GM20431 (cell line): Measurements from ENCODE around the gene MAGI1.

ENCODE experiments used
- in situ Hi-C: fragments of 300-500 bp; cut with MseI, MboI; formaldehyde crosslinking; loops from one replicate; pipeline ENCODE4 v1.15.0; 2020; ENCODE audit warnings: low sequenced_read_pairs; ENCODE audit not compliant: unreplicated experiment

MAGI1 gene

DNA sequence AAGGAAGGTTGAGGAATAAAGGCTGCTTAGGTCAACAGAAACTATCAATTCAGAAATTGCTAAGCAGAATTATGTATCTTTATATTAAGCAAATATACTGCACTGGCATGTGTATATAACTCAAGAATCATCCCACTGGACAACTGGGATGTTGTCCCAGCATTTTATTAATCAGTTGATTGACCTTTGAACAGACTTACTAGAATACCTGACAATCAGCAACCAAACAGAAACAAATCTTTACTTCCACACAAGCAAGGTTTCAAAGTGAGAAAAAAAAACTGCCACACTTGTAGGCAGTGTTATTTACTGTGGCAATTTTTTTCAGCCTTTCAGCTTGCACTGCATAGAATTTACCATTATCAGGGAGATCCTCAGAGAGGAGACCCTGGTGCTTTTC lies 218.8 kb downstream of the MAGI1 start:
- in situ Hi-C loops, result no loop called here

DNA sequence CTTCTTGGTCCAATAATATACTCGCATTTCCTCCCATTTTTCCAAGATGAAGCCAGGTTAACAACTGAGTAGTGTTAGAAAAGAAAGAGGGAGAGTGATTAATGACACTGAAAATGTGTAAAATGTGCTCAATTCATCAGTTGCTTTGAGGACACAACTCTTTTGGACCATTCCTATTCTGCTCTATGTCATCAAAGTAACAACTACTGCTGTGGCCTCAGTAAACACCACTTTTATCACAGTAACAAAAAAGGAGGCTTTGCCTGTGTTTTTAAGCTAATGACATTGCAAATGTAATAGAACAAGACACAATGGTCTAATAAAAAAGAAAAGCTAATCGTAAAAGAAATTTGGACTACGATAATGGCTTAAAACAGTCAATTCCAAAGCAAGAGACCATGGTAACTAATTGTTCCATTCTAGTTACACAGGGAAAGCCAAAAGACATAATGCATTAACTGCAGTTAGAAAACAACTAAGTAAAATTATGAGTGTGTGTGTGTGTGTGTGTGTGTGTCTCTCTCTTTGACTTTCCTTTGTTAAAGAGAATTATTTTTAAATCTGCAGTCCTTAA lies 221.1 kb downstream of the MAGI1 start:
- in situ Hi-C loops, result no loop called here

DNA sequence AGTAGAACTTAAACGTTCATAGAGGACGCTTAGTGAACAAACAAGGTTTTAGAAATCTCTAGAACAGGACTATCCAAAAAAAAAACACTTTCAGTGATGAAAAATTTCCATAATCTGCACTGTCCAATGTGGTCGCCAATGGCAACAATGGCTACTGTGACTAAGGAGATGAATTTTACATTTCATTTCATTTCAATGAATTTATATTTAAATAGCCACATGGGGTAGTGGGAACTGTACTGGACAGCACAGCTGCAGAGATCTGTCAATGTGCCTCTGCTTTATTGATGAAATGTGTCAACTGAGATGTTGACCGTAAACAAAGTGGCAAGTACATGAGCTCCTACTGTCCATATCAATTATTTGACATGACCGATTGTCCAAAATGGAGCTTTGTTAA lies 222.5 kb downstream of the MAGI1 start:
- in situ Hi-C loops, result no loop called here

DNA sequence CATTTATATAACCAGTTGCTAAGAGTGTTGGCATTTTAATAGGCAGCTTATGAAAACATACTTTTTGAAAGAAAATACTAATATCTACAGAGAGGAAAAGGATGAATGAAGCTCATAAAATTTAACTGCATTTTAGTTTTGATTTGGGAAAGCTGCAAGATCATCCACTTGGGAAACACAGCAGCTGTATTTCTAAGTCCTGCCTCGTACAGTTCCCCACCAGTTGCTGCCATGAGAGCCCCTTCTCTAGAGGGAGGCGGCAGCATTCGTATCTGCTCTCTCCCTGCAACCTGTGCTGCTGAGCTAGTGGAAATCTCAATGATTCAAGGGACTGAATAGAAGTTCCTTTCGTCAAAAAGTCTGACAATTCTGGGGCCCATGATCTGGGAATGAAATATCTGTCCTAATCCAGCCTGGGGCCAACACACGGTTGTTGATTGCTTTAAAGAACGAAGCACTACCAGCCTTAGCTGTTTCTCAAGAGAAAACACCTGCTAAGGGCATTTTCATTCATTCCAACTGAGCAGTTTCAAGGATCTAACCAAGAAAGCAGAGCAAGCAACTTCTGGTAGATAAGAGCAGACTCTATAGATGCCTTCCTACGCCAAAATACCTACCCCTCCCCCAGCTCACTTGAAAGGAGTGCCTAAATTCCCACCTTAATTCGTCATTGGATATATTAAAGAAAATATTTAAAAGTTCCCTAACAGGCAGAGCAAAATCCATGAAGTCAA lies 223.7 kb downstream of the MAGI1 start:
- in situ Hi-C loops, result no loop called here

- in situ Hi-C loops, result no loop called here
These were observed 226.8 kb downstream of the MAGI1 start for GRCh38 chr3:65811892-65812291.

DNA sequence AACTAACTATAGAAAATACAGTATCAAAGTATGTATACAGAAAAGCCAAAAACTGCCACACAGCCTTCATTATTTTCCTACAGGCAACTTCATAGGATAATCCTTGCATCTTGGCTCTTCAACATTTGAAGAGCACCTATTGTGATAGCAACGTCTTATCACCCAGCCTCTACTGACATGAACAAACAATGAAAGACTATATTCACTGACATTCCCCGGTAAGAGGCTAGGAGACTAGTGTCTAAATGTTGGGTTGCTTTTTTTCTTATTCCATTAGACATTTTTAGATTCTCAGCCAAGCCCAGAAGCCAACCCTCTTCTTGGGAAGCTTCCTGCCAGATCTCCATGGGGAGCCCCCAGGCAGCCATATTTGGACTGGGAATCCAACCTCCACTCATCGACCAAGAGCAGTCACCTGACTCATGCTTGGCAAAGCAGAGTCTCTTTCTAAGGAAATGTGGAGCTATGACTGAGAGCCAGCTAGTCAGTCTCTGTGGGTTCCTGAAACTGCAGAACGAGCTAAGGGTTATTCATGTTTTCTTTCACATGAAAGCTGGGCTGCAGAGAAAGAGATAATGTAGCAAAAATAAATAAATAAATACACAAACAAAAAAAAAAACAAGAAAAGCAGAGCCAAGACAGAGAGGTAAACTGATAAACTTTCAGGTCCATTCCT lies 227.5 kb downstream of the MAGI1 start:
- in situ Hi-C loops, result no loop called here

GRCh38 chr3:65810302-65810701 lies 228.4 kb downstream of the MAGI1 start:
- in situ Hi-C loops, result no loop called here

GRCh38 chr3:65809641-65810150 lies 229.0 kb downstream of the MAGI1 start:
- in situ Hi-C loops, result no loop called here

- in situ Hi-C loops, result no loop called here
These were observed 229.9 kb downstream of the MAGI1 start for GRCh38 chr3:65808824-65809223.

GRCh38 chr3:65808407-65808806 lies 230.3 kb downstream of the MAGI1 start:
- in situ Hi-C loops, result no loop called here

- in situ Hi-C loops, result no loop called here
These were observed 231.5 kb downstream of the MAGI1 start for GRCh38 chr3:65807225-65807624.

- in situ Hi-C loops, result no loop called here
These were observed 232.1 kb downstream of the MAGI1 start for GRCh38 chr3:65806600-65806999.

DNA sequence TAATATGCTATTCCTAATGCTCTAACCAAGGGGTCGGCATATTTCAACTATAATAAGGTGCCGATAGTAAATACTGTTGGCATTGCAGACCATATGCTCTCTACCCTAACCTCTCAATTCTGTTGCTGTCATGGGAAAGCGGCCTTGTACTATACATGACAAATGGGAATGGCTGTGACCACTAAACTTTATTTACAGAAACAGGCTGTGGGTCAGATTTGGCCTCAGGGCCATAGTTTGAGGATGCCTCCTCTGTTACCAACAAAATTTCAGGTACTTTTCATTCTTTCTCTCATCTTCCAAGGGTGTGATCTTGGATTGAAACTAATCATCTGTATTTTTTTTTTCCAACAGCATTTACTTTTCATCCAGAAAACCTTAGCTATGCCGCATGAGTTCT lies 242.0 kb downstream of the MAGI1 start:
- in situ Hi-C loops, result no loop called here

- in situ Hi-C loops, result no loop called here
These were observed 243.6 kb downstream of the MAGI1 start for GRCh38 chr3:65795166-65795565.

DNA sequence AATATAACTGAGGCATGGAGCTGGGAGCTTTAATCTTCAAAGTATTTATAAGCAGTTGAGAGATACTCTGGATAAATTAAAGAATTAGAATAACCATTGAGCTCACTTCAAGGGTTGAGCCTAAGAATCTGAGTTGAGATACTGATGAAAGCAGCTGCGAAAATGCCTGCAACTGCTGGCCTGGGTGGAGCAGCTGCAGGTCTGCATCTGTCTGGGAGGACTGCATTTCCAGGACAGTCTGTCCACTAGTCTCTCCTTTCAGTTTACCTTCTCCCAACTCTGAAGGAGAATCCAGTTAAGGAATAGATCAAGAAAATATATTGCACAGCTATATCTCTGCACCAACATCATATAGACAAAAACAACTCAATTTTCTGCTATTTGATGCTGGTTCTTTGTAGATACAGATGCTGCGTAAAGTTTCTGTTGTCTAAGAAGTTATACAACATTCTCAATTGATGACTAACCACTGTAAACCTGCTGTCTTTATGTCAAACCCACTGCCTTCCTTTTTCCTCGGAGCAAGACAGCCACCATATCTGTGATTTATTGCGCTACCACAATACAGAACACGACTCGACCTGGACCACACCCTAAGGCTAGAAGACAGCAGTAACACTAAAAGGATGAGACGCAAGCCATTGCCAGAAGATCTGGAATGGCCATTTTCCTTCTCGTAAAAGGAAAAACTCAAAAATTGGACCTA lies 245.1 kb downstream of the MAGI1 start:
- in situ Hi-C loops, result no loop called here

- in situ Hi-C loops, result no loop called here
These were observed 250.3 kb downstream of the MAGI1 start for GRCh38 chr3:65788461-65788860.

DNA sequence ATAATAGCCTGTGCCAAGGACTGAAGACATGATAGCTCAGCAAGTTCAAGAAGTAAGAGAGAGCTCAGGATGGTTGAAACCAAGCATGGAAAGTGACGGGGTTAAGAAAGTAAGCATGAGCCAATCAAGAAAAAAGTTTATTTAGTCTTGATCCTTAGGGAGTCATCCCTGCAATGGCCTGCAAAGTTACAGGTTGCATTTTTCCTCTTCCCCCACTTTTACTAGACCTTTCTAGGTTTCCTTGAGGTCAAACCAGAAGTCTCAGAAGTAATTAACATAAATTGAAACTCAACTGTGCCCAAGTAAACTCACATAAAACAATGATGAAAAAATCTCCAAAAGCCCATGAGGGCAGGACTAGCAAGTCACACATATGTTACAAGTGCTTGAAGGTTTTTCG lies 250.9 kb downstream of the MAGI1 start:
- in situ Hi-C loops, result no loop called here

DNA sequence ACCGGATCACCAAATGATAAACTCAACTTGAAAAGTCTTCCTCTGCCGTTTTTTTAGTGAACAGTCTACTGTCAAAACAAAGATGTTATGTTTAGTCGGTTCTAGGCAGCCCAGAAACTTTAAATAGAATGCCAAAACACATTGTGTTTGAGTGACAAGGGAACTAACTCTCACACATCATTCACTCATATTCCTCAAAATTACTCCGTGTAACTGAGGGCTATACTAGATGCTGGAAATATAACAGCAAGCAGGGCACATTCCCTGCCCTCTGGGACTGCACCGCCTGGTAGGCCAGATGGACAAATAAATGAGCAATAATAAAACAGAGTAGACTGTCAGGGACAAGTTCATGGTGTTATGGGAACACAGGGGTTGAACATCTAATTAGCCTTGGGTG lies 251.4 kb downstream of the MAGI1 start:
- in situ Hi-C loops, result no loop called here

DNA sequence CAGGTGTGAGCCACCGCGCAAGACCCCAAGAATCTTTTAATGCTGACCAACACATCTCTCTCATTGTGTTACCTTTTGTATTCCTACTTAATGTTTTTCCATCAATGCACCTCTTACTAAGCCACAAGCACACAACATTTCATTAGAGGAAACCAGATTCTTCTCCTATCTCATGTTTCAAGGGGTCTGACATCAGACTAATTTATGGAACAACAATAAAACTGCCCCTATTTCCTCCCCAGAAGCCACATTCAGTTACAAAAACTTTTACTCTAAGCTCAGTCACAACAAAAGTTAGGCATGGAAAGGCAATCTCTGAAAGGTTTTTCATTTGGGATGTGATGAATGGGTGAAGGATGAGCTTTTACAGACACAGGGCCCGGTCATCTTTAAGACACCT lies 251.8 kb downstream of the MAGI1 start:
- in situ Hi-C loops, result no loop called here

DNA sequence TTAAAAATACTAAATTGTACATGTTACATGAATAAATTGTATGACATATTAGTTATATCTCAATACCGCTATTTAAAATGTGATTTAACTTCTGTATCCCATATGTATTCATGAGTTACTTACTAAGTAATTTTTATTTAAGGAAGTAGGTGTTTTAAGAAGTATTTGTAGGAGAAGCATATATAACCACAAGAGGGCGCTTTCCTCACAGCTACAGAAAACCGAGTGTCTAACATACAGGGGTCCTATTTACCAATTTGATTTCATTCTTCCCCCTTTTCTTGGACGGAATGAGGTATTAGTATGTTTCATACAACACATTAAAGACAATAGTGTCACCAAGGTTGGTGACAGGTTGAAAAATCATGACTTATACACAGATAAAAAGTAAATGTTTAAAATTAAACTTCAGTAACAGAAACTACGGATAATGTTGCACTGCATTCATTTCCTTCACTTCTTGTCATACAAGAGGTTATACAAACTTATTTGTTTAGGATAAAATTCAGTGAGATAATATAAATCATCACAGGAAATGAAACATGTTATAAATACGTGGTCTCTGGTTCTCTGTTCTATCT lies 253.6 kb downstream of the MAGI1 start:
- in situ Hi-C loops, result no loop called here
